KOPT-K1 (cell line): Measurements from ENCODE around the gene PTPRN2.
"Not testable (repeated sequence)": the region's sequence is repeated elsewhere in the genome, so short reads cannot be mapped to it uniquely, and the experiment has no call there.

Experiments
- H3K27ac ChIP-seq: fragments of 200-600 bp; sonication (generic); 2 replicates; pipeline ENCODE4 v1.5.1; 2016; ENCODE audit warnings: antibody characterized with exemption, mild to moderate bottlenecking, low read depth, low read length; ENCODE audit not compliant: poor library complexity, severe bottlenecking
- H3K36me3 ChIP-seq: fragments of 200-600 bp; sonication (generic); 2 replicates; pipeline ENCODE4 v1.5.1; 2017; ENCODE audit warnings: antibody characterized with exemption, mild to moderate bottlenecking, low read length, moderate library complexity; ENCODE audit not compliant: insufficient read depth
- H3K9me3 ChIP-seq: fragments of 200-600 bp; sonication (generic); 2 replicates; pipeline ENCODE4 v1.5.1; 2017; ENCODE audit warnings: antibody characterized with exemption, low read length, mild to moderate bottlenecking; ENCODE audit not compliant: insufficient read depth, poor library complexity, severe bottlenecking

The PTPRN2 gene

GRCh38 chr7:158274404-158274811 is 313.2 kb downstream of the PTPRN2 start:
- H3K36me3 ChIP-seq = no peaks in the 10 kb centered on the region
- H3K9me3 ChIP-seq = no peaks in the 10 kb centered on the region
- H3K27ac ChIP-seq = no peak overlapping the region

GRCh38 chr7:158273756-158274342 is 313.8 kb downstream of the PTPRN2 start:
- not testable (repeated sequence) for H3K36me3 ChIP-seq, H3K27ac ChIP-seq, H3K9me3 ChIP-seq

DNA sequence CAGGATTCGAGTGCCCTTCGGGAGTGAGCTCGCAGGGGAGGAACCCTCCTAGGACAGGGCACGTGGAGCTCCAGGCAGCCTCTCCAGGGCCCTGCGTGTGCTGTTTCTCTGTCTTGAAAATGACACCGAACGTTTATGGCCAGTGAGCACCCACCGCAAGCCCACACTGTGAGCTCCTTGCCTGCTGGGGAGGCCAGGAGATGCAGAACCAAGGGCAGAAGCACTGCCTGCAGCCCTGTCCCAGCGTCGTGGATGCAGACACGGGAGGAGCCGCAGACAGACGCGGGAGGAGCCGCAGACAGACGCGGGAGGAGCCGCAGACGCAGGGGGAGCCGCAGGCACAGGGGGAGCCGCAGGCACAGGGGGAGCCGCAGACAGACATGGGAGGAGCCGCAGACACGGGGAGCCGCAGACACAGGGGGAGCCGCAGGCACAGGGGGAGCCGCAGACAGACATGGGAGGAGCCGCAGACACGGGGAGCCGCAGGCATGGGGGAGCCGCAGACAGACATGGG is 314.4 kb downstream of the PTPRN2 start:
- H3K27ac ChIP-seq = no peak overlapping the region
- no peaks in the 10 kb centered on the region for H3K36me3 ChIP-seq
- no peaks in the 10 kb centered on the region for H3K9me3 ChIP-seq

DNA sequence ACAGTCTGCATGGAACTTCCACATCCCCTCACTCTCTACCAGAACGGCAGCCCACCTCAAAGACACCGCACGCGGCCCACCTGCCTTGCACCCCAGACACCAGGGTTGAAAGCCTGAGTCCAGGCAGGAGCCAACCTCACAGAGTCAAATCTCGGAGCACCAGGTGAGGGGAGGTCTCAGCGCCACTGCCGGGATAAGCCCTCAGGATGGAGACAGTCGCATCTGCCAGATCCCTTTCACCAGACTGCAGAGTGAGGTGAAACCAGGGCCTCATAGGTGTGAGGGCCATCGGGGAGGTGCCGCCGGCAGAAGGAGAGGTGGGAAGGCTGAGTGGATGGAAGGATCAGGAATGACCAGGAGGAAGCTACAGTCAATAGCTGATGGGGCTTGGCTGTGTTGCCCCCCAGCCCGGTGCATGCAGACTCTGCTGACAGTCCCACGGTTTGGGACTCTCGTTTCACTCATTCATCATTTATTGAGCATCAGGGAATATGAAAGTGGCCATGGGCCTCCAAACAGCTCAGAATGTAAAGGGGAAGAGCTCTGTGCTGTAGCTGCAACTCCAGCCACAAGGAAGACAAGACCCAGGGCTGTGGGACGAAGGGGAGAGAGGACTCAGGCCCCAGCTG is 315.0 kb downstream of the PTPRN2 start:
- H3K9me3 ChIP-seq = no peaks in the 10 kb centered on the region
- H3K27ac ChIP-seq = no peak overlapping the region
- no peaks in the 10 kb centered on the region for H3K36me3 ChIP-seq

- Histone ChIP-seq H3K36me3 (no peaks in the 10 kb centered on the region), H3K9me3 (no peaks in the 10 kb centered on the region), H3K27ac (no peak overlapping the region)
Observed at GRCh38 chr7:158272091-158272490, 315.5 kb downstream of the PTPRN2 start.

DNA sequence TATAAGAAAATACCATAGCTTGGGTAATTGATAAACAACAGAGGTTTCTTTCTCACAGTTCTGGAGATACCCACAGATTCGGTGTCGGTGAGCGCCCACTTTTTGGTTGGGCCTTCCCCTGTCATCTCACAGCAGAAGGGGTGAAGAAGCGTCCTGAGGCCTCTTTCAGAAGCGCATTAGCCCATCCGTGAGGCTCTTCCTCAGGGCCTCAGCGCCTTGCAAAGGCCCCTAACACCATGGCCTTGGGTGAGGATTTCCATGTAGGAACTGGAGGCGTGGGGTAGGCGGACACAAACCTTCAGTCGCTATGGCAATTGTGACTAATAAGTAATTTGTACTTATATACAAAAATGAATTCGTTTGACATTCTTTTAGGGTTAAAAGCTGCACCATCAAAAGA is 316.0 kb downstream of the PTPRN2 start:
- Histone ChIP-seq H3K9me3 (no peaks in the 10 kb centered on the region), H3K27ac (no peak overlapping the region), H3K36me3 (no peaks in the 10 kb centered on the region)

- no peaks in the 10 kb centered on the region for H3K36me3 ChIP-seq
- no peak overlapping the region for H3K27ac ChIP-seq
- H3K9me3 ChIP-seq = no peaks in the 10 kb centered on the region
Observed at GRCh38 chr7:158270856-158271413, 316.7 kb downstream of the PTPRN2 start.

- Histone ChIP-seq H3K27ac (no peak overlapping the region), H3K36me3 (no peaks in the 10 kb centered on the region), H3K9me3 (no peaks in the 10 kb centered on the region)
Observed at GRCh38 chr7:158270106-158270775, 317.4 kb downstream of the PTPRN2 start.

- no peaks in the 10 kb centered on the region for H3K36me3 ChIP-seq
- H3K9me3 ChIP-seq = no peaks in the 10 kb centered on the region
- H3K27ac ChIP-seq = no peak overlapping the region
Observed at GRCh38 chr7:158268816-158269535, 318.6 kb downstream of the PTPRN2 start.

DNA sequence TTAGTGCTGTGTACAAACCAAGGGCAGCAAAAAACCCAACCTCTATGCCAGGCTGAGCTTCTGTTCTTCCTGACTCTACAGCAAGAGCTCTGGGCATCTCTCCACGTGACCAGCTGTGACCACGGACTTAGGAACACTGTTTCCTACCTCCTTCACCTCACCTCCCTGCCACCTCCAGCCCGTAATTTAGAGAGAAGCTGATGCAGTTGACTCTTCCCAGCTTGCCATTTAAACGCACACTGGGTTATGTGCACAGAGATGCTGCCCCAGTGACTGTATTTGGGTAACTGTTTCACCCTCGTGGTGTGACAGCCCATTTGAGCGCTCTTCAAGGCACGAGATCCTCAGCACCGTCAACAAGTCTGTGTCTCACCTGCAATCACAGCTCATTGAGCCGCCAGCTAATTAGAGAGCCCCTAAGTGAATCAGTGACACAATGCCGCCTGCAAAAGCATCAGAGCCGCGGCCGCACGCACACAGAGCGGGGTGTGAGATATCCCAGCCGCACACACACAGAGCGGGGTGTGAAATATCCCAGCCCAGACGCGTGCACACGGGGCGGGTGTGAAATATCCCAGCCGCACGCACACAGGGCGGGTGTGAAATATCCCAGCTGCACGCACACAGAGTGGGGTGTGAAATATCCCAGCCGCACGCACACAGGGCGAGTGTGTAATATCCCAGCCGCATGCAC is 319.7 kb downstream of the PTPRN2 start:
- Histone ChIP-seq H3K36me3 (no peaks in the 10 kb centered on the region), H3K27ac (no peak overlapping the region), H3K9me3 (no peaks in the 10 kb centered on the region)

DNA sequence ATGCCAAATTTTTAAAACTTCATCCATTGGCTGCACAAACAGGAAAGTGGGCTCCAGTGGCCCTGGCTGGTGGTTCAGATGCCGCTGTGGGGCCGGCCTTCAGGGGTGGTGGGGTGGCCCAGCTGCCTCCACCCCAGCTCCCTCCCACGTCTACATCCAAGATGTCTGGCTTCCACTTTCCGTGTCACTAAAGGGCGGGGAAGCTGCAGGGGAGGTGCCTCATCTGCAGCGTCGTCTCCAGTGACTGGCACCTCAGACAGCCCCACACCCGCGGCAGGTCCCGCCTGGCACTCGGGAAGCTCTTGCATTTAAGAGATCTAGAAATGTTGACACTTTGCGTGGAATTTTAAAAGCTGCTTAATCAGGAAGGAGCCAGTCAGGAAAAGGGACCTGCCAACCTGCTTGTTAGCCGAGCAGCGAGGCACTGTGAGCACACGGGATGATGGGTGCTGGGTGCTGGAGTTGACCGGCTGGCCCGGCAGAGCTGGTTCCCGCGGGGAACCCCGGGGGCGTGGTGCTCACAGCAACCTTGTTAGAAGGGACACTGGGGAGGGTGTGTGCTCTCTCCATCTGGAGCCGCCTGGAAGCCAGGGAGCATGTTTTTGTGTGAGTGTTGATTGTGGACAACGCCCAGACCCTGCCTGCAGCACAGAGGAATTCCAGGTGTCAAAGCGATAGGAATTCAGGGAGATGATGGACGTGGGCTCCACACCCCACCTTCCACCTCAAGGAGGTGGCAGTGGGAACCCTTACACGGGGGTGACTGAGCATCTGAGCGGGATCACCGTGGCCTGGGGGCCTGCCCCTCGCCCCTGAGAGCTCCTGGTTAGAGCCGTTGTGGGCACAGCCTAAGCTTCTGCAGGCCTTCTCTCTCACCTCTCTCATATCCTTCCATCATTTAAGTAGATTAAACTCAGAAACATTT is 320.5 kb downstream of the PTPRN2 start:
- no peaks in the 10 kb centered on the region for H3K9me3 ChIP-seq
- H3K36me3 ChIP-seq = no peaks in the 10 kb centered on the region
- no peak overlapping the region for H3K27ac ChIP-seq

GRCh38 chr7:158266426-158266816 is 321.2 kb downstream of the PTPRN2 start:
- no peak overlapping the region for H3K27ac ChIP-seq
- H3K9me3 ChIP-seq = no peaks in the 10 kb centered on the region
- H3K36me3 ChIP-seq = no peaks in the 10 kb centered on the region

DNA sequence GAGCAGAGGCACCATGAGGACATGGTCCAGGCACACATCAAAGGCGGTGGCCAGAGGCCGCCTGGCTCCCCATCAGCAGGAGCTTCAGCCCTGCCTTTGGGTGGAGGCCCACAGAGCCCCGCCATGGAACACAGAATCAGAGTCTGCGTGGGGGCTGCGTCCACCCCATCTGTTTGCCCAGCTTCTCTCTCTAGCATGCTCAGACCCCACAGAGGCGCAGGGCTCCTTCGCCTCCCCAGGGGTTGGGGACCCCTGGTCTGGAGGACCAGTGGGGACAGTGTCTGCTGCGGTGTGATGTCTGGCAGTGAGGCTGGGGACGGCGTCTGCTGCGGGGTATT is 321.9 kb downstream of the PTPRN2 start:
- no peaks in the 10 kb centered on the region for H3K36me3 ChIP-seq
- no peak overlapping the region for H3K27ac ChIP-seq
- no peaks in the 10 kb centered on the region for H3K9me3 ChIP-seq
